ENCODE measurements around the gene KCTD21.
A peak's percentile ranks its signal among the peaks of the same experiment; 100 is the strongest.

The KCTD21 gene

DNA sequence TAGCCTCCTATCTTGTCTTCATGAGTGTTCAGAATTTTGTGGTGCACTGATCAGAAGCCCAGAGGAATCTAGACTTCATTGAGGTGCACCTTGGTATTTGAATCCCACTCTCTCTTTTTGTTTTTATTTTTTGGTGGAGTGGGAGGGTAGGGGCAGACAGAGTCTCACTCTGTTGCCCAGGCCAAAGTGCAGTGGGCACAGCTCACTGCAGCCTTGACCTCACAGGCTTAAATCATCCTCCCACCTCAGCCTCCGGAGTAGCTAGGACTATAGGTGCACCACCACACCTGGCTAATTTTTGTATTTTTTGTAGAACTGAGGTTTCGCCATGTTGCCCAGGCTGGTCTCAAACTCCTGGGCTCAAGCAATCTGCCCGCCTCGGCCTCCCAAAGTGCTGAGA lies 38.1 kb downstream of the KCTD21 start:
- no peak overlapping the region for H3K27ac ChIP-seq
- TF ChIP-seq, protein P1, sequence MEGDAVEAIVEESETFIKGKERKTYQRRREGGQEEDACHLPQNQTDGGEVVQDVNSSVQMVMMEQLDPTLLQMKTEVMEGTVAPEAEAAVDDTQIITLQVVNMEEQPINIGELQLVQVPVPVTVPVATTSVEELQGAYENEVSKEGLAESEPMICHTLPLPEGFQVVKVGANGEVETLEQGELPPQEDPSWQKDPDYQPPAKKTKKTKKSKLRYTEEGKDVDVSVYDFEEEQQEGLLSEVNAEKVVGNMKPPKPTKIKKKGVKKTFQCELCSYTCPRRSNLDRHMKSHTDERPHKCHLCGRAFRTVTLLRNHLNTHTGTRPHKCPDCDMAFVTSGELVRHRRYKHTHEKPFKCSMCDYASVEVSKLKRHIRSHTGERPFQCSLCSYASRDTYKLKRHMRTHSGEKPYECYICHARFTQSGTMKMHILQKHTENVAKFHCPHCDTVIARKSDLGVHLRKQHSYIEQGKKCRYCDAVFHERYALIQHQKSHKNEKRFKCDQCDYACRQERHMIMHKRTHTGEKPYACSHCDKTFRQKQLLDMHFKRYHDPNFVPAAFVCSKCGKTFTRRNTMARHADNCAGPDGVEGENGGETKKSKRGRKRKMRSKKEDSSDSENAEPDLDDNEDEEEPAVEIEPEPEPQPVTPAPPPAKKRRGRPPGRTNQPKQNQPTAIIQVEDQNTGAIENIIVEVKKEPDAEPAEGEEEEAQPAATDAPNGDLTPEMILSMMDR (conservative IDR thresholded peaks at IDR 0.05), result no peak
- TF ChIP-seq ZFX (IDR thresholded peaks at IDR 0.05), result no peak

DNA sequence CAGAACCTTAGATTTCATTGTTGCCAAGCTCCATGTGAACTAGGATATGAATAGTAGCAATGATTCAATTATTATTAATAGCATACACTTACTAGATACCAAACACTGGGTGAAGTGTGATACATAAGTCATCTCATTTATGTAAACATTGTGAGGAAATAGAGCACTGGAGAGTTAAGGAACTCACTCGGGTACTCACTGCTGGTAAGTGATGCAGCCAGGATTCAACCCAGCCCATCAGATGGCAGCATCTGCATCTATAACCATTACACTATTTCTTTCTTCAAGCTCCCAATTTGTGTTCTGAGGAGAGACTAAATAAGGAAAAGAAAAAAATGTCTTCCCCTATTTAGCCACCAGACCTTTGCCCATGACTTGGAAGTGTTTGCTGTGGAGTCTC lies 38.8 kb downstream of the KCTD21 start:
- TF ChIP-seq ZFX (IDR thresholded peaks at IDR 0.05), result no peak
- TF ChIP-seq, protein P1 (conservative IDR thresholded peaks at IDR 0.05), result no peak
- H3K27ac ChIP-seq, result no peak overlapping the region

DNA sequence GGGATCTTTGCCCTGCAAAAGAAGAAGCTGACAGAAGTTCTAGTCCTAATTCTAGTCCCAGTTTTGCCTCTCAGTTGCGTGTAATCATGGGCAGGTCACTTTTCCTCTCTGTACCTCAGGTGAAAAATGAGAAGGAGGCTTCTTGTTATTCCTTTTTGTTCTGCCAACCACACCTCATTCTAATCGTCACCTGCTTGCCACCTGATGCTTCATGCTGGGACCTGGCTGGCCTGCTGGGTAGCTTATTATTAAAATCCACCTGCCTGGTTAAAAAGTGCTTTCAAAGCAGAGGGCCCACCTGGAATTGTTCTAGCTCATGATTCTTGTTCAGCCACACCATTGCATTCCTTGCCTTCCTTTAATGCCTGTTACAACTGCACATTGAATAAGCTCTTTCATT lies 40.6 kb downstream of the KCTD21 start:
- H3K27ac ChIP-seq, result no peak overlapping the region
- no peak for TF ChIP-seq ZFX (IDR thresholded peaks at IDR 0.05)
- TF ChIP-seq, protein P1 (conservative IDR thresholded peaks at IDR 0.05), result no peak

DNA sequence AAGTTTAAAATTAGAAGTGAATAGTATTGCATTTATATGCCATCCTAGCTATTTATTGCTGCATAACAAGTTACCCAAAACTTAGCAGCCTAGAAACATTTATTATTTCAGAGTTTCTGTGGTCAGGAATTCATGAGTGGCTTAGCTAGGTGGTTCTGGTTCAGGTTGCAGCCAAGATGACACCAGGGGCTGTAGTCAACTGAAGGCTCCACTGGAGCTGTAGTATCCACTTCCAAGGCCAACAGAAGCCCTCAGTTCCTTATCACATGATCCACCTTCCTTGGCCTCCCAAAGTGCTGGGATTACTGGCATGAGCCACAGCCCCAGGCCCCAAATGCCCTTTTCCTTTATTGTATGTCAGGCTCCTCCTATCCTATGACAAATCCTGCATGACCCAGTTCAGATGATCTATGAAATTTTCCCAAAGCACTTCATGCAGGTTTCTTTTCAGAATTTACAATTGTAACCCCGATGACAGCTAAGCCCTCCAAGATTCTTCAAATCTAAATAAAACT lies 42.9 kb downstream of the KCTD21 start:
- TF ChIP-seq, protein P1 (conservative IDR thresholded peaks at IDR 0.05), result no peak
- no peak for TF ChIP-seq ZFX (IDR thresholded peaks at IDR 0.05)
- H3K27ac ChIP-seq, result no peak overlapping the region

DNA sequence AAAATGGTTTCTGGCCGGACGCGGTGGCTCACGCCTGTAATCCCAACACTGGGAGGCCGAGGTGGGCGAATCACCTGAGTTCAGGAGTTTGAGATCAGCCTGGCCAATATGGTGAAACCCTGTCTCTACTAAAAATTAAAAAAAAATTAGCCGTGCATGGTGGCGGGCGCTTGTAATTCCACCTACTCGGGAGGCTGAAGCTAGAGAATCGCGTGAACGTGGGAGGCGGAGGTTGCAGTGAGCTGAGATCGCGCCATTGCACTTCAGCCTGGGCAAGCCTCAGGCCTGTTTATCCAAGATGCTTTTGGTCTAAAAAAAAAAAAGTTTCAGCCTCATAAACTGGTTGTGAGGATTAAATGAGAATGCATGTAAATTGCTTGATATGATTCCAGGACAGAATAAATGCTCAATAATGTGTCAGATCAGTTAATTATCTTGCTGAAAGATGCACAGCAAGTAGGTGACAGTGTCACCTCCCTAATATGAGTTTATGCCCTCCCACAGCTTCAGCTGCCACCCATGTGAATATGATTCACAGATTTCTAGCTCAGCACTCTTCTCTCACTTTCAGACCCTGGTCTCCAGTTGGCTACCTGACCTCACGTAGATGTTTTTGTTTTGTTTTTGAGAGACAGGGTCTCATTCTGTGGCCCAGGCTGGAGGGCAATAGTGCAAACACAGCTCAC lies 47.9 kb downstream of the KCTD21 start:
- no peak overlapping the region; the same call in 1 of the 2 replicates for H3K27ac ChIP-seq
- TF ChIP-seq, protein P1 (conservative IDR thresholded peaks at IDR 0.05), result no peak
- no peak for TF ChIP-seq ZFX (IDR thresholded peaks at IDR 0.05)

DNA sequence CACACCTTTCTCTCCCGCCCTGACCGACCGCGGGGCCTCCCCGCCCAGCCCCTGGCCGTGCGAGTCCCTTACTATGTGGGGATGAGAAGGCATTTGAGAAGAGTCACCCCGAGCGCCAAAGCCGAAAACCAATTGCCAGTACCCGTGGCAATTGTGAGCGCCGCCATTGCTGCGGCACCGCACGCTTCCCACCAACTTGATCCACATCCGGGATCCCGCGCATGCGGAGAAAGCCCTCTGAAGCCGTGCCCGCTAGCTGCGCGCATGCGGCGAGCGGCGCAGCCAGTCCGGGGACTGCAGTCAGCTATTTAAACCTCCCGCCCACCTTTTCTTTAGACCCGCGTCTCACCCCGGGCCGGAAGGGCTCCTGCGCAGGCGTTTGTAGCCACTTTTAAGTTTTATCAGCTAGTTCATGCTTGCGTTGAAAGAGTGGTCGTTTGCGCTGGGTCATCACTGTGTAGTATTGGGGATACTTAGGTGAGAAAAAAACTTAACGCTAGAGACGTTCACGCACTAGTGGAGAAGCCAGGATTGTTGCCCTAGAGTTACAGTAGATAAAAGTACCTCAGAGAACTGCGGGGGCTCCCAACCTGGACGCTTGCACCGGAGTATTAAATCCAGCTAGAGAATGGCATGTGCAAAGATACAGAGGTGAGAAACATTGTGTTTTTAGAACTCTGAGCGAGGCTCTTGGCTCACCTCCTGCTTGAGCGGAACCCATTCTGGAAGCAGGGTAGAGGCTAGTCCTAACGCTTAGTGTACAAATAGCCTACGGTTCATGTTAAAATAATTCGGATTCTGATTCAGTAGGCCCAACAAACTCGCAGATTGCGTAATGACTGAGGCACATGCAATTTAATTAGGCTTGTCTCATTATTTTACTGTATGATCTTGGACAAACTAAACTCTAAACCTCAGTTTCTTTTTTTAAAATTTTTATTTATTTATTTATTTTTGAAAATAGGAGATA lies 48.7 kb downstream of the KCTD21 start, which contains the start of gene ALG8:
Gene ALG8 (minus strand): TSS at position 205 of the 970 bp plus-strand sequence. CDS start 38 bp downstream, at position 167.
- TF ChIP-seq ZFX (IDR thresholded peaks at IDR 0.05), result no peak
- TF ChIP-seq, protein P1 (conservative IDR thresholded peaks at IDR 0.05), result no peak
- H3K27ac ChIP-seq, result peak within 1 kb of the TSS; percentile 93
